HCT116 (cell line): Measurements from ENCODE around the gene ZNF236. TPM values are rescaled to one million over a fixed set of nuclear protein-coding genes. Genes with fewer than 3 reads are reported as not detected.
"Not testable (repeated sequence)": the region's sequence is repeated elsewhere in the genome, so short reads cannot be mapped to it uniquely, and the experiment has no call there.

Source experiments
- ATAC-seq: fragments of 200-7000 bp; cut with Tn5 transposase; 2 replicates; pipeline ENCODE4 v1.9.1; 2020; ENCODE audit warnings: mild to moderate bottlenecking, moderate library complexity
- BruUV-seq: library from RNA; stranded (reverse); fragments of 400-500 nt; replicated peaks from 2 replicates; lab custom pipeline; 2021; lab: Mats Ljungman, UMichigan
- CTCF ChIA-PET: fragments of 300-600 bp; sonication (Branson Sonifier 250); formaldehyde crosslinking; loops from one replicate; lab custom pipeline; 2021; ENCODE audit warnings: antibody characterized with exemption; lab: Charles Lee
- POLR2A ChIA-PET: fragments of 300-600, 350-600 bp; sonication (Branson Sonifier 250); formaldehyde crosslinking; loops from one replicate; lab custom pipeline; 2021; ENCODE audit warnings: antibody characterized with exemption; lab: Charles Lee
- RAD21 ChIA-PET, 2 experiments: fragments of 300-600 bp; sonication (Branson Sonifier 250); formaldehyde crosslinking; loops; one replicate each; lab custom pipeline; 2023; ENCODE audit warnings: low total read pairs in 2 of 2; ENCODE audit not compliant: uncharacterized antibody in 2 of 2, unreplicated experiment in 2 of 2, low non-redundant PET in 1 of 2; lab: Charles Lee
- DNase-seq: peaks from one replicate; pipeline ENCODE4 v3.0.0-alpha.2; 2010; ENCODE audit warnings: low read depth, low spot score
- H2AFZ ChIP-seq: fragments of 200-600 bp; shearing (Covaris generic), sonication (generic); 2 replicates; pipeline ENCODE4 v1.6.1; 2017; ENCODE audit warnings: low read depth, mixed run types, mixed read lengths, antibody characterized with exemption, low read length; ENCODE audit not compliant: poor library complexity, severe bottlenecking
- H3K27ac ChIP-seq: 2 replicates; pipeline ENCODE4 v1.5.1; 2012; ENCODE audit warnings: low read depth, low read length
- H3K27me3 ChIP-seq: fragments of 200-600 bp; sonication (generic); 2 replicates; pipeline ENCODE4 v1.6.1; 2016; ENCODE audit warnings: mixed run types, low read length, mixed read lengths; ENCODE audit not compliant: insufficient read depth
- H3K36me3 ChIP-seq, 2 experiments: fragments of 200-500 bp in 1 of 2; fragments of 200-600 bp in 1 of 2; sonication (Bioruptor generic) in 1 of 2; sonication (generic) in 1 of 2; 2 replicates each; pipeline versions ENCODE4 v1.5.1 to v1.6.1; 2014 to 2016; ENCODE audit warnings: low read length in 2 of 2, inconsistent platforms in 1 of 2, mixed read lengths in 1 of 2, mixed run types in 1 of 2; ENCODE audit not compliant: insufficient read depth in 2 of 2, control insufficient read depth in 1 of 2
- H3K4me1 ChIP-seq, 2 experiments: fragments of 200-600 bp in 1 of 2; sonication (generic) in 1 of 2; 2 replicates each; pipeline versions ENCODE4 v1.5.1 to v1.6.1; 2012 to 2017; ENCODE audit warnings: low read length in 2 of 2, inconsistent platforms in 1 of 2, mild to moderate bottlenecking in 1 of 2, mixed read lengths in 1 of 2, mixed run types in 1 of 2, moderate library complexity in 1 of 2; ENCODE audit not compliant: insufficient read depth in 2 of 2, control insufficient read depth in 1 of 2
- H3K4me2 ChIP-seq: fragments of 200-600 bp; sonication (generic); 2 replicates; pipeline ENCODE4 v1.6.1; 2017; ENCODE audit warnings: mixed run types, low read length, mixed read lengths
- H3K4me3 ChIP-seq, 2 experiments: fragments of 200-600 bp in 1 of 2; sonication (generic) in 1 of 2; replicated peaks in 1 of 2; 2 replicates each; pipeline ENCODE4 v1.5.1; 2011 to 2016; ENCODE audit warnings: low read length in 2 of 2, control low read depth in 1 of 2, low read depth in 1 of 2, mild to moderate bottlenecking in 1 of 2, mixed read lengths in 1 of 2, mixed run types in 1 of 2
- H3K79me2 ChIP-seq: fragments of 200-600 bp; sonication (generic); 2 replicates; pipeline ENCODE4 v1.6.1; 2017; ENCODE audit warnings: mild to moderate bottlenecking, mixed run types, low read length, moderate library complexity, mixed read lengths; ENCODE audit not compliant: insufficient read depth
- H3K9ac ChIP-seq: fragments of 200-600 bp; sonication (generic); 2 replicates; pipeline ENCODE4 v1.6.1; 2016; ENCODE audit warnings: low read length, mixed read lengths
- H3K9me2 ChIP-seq: fragments of 200-600 bp; sonication (generic), shearing (Covaris generic); 2 replicates; pipeline ENCODE4 v1.6.1; 2017; ENCODE audit warnings: mixed run types, mild to moderate bottlenecking, moderate library complexity; ENCODE audit not compliant: insufficient read depth
- H3K9me3 ChIP-seq, 2 experiments: fragments of 200-500 bp in 1 of 2; fragments of 200-600 bp in 1 of 2; sonication (Bioruptor generic) in 1 of 2; sonication (generic) in 1 of 2; 2 replicates each; pipeline ENCODE4 v1.6.1; 2014 to 2017; ENCODE audit warnings: low read length in 2 of 2, mixed read lengths in 2 of 2, inconsistent platforms in 1 of 2, low read depth in 1 of 2, mild to moderate bottlenecking in 1 of 2, mixed run types in 1 of 2, moderate library complexity in 1 of 2; ENCODE audit not compliant: control insufficient read depth in 1 of 2, insufficient read depth in 1 of 2
- H4K20me1 ChIP-seq: fragments of 200-600 bp; sonication (generic), shearing (Covaris generic); 2 replicates; pipeline ENCODE4 v1.6.1; 2017; ENCODE audit warnings: mixed run types, mild to moderate bottlenecking, moderate library complexity; ENCODE audit not compliant: insufficient read depth
- CBX3 ChIP-seq: IDR thresholded peaks from 2 replicates; pipeline ENCODE4 v1.6.1; 2012; ENCODE audit warnings: low read depth
- CTCF ChIP-seq, 3 experiments: fragments of 200-600 bp in 1 of 3; sonication (generic) in 1 of 3; IDR thresholded peaks in 2 of 3; conservative IDR thresholded peaks in 1 of 3; 2 replicates each; pipeline ENCODE4 v1.5.1; 2012 to 2017; ENCODE audit warnings: low read depth in 2 of 3, low read length in 2 of 3, antibody characterized with exemption in 1 of 3, borderline replicate concordance in 1 of 3, control low read depth in 1 of 3, mild to moderate bottlenecking in 1 of 3, mixed read lengths in 1 of 3, mixed run types in 1 of 3, moderate library complexity in 1 of 3; ENCODE audit not compliant: insufficient read depth in 1 of 3
- ELF1 ChIP-seq: IDR thresholded peaks from 2 replicates; pipeline ENCODE4 v1.6.1; 2012; ENCODE audit warnings: low read depth, borderline replicate concordance
- EZH2 ChIP-seq: fragments of 200-600 bp; sonication (generic); IDR thresholded peaks from 2 replicates; pipeline ENCODE4 v1.6.1; 2017; ENCODE audit warnings: antibody characterized with exemption, mixed run types
- EZH2phosphoT487 ChIP-seq: fragments of 200-600 bp; IDR thresholded peaks from 2 replicates; pipeline ENCODE4 v1.6.1; 2018; ENCODE audit warnings: antibody characterized with exemption, borderline replicate concordance
- FOSL1 ChIP-seq: IDR thresholded peaks from 2 replicates; pipeline ENCODE4 v1.6.1; 2012; ENCODE audit warnings: low read depth
- JUND ChIP-seq: IDR thresholded peaks from 2 replicates; pipeline ENCODE4 v1.6.1; 2012
- SRF ChIP-seq: IDR thresholded peaks from 2 replicates; pipeline ENCODE4 v1.6.1; 2012; ENCODE audit warnings: low read depth
- ZNF274 ChIP-seq: fragments of 200-500 bp; sonication (Bioruptor generic); IDR thresholded peaks from 2 replicates; pipeline ENCODE4 v1.6.1; 2014; ENCODE audit warnings: mild to moderate bottlenecking, low read depth, low read length, inconsistent platforms
- intact Hi-C: fragments of 100-400 bp; cut with micrococcal nuclease; formaldehyde crosslinking; loops from 2 replicates; pipeline ENCODE4 v1.10.0; 2022
- total RNA-seq: library from RNA; stranded (reverse); gene quantifications from one replicate; pipeline ENCODE4 v1.2.1, GENCODE V29; 2021; ENCODE audit not compliant: unreplicated experiment
- TF ChIP-seq, protein P1 (sequence below): IDR thresholded peaks from 2 replicates; pipeline ENCODE4 v1.6.1; 2012
- TF ChIP-seq, protein P2 (sequence below): IDR thresholded peaks from 2 replicates; pipeline ENCODE4 v1.6.1; 2012; ENCODE audit warnings: low read depth

ZNF236 gene
- total RNA-seq, 1 experiment from 2014 or later = 15.0 TPM

- Histone ChIP-seq H3K27ac (no peak overlapping the region), H3K4me2 (no peak overlapping the region), H3K36me3 (no peaks in the 10 kb centered on the region; a peak in 1 of 4 replicates), H4K20me1 (no peaks in the 10 kb centered on the region), H3K4me3 (no peak overlapping the region), H3K79me2 (no peaks in the 10 kb centered on the region), H2AFZ (no peak overlapping the region), H3K27me3 (no peaks in the 10 kb centered on the region), H3K4me1 (no peaks in the 10 kb centered on the region), H3K9ac (no peak overlapping the region), H3K9me3 (no peaks in the 10 kb centered on the region), H3K9me2 (no peaks in the 10 kb centered on the region)
- no peak for DNase-seq
- TF ChIP-seq, protein P1, sequence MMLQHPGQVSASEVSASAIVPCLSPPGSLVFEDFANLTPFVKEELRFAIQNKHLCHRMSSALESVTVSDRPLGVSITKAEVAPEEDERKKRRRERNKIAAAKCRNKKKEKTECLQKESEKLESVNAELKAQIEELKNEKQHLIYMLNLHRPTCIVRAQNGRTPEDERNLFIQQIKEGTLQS = no peak
- TF ChIP-seq FOSL1 (no peak), ELF1 (no peak), CBX3 (no peak), EZH2 (no peak), ZNF274 (no peak), CTCF (IDR thresholded peaks at IDR 0.05 in 2 of 3, conservative IDR thresholded peaks at IDR 0.05 in 1 of 3; ENCODE audit: borderline replicate concordance in 1 of 3, insufficient read depth in 1 of 3, low read depth in 2 of 3, low read length in 2 of 3) (no peak), JUND (no peak), SRF (no peak), EZH2phosphoT487 (no peak)
- TF ChIP-seq, protein P2, sequence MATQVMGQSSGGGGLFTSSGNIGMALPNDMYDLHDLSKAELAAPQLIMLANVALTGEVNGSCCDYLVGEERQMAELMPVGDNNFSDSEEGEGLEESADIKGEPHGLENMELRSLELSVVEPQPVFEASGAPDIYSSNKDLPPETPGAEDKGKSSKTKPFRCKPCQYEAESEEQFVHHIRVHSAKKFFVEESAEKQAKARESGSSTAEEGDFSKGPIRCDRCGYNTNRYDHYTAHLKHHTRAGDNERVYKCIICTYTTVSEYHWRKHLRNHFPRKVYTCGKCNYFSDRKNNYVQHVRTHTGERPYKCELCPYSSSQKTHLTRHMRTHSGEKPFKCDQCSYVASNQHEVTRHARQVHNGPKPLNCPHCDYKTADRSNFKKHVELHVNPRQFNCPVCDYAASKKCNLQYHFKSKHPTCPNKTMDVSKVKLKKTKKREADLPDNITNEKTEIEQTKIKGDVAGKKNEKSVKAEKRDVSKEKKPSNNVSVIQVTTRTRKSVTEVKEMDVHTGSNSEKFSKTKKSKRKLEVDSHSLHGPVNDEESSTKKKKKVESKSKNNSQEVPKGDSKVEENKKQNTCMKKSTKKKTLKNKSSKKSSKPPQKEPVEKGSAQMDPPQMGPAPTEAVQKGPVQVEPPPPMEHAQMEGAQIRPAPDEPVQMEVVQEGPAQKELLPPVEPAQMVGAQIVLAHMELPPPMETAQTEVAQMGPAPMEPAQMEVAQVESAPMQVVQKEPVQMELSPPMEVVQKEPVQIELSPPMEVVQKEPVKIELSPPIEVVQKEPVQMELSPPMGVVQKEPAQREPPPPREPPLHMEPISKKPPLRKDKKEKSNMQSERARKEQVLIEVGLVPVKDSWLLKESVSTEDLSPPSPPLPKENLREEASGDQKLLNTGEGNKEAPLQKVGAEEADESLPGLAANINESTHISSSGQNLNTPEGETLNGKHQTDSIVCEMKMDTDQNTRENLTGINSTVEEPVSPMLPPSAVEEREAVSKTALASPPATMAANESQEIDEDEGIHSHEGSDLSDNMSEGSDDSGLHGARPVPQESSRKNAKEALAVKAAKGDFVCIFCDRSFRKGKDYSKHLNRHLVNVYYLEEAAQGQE = no peak
- ChIA-PET CTCF (interaction anchor here (2.2 kb wide), 1 partner anchor 19 kb away, joined by 4 read pairs; no protein-coding TSS in a partner anchor), RAD21 (no interaction called here), POLR2A (no interaction called here)
- no TSS peak for BruUV-seq
- ATAC-seq = no peak
- intact Hi-C loops = loop anchor here (5.0 kb wide), 1 partner anchor 72 kb away; no protein-coding TSS in a partner anchor
Observed at GRCh38 chr18:76963936-76964335, 141.6 kb downstream of the ZNF236 start.

DNA sequence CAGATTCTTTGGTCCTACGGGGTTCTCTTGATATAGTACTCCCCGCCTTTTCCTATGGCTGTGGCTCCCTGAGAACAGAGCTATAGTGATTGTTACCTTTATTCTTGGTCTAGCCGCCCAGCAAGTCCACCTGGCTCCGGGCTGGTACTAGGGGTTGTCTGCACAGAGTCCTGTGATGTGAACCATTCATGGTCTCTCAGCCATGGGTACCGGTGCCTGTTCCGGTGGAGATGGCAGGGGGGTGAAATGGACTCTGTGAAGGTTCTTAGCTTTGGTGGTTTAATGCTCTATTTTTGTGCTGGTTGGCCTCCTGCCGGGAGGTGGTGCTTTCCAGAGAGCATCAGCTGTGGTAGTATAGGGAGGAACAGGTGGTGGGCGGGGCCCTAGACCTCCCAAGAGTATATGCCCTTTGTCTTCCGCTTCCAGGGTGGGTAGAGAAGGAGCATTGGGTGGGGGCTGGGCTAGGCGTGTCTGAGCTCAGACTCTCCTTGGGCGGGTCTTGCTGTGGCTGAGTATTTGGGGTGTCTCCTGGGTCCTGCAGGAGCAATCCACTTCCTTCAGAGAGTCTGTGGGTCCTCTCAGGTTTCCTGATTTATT lies 143.3 kb downstream of the ZNF236 start:
- H3K4me3 ChIP-seq, DNase-seq, RAD21 ChIA-PET, H3K9me2 ChIP-seq, H3K4me1 ChIP-seq, H3K36me3 ChIP-seq, intact Hi-C loops, H3K9ac ChIP-seq, BruUV-seq, H3K27ac ChIP-seq, H4K20me1 ChIP-seq, ATAC-seq, H3K79me2 ChIP-seq, H2AFZ ChIP-seq, H3K4me2 ChIP-seq, H3K27me3 ChIP-seq, POLR2A ChIA-PET, H3K9me3 ChIP-seq: not testable (repeated sequence)
- CTCF ChIA-PET = interaction anchor here (2.2 kb wide), 1 partner anchor 17 kb away, joined by 4 read pairs; no protein-coding TSS in a partner anchor
